ENCODE data around the gene SERPINB1. TPM values are rescaled to one million over a fixed set of nuclear protein-coding genes. Genes with fewer than 3 reads are reported as not detected.
"Not testable (repeated sequence)": the region's sequence is repeated elsewhere in the genome, so short reads cannot be mapped to it uniquely, and the experiment has no call there.

The SERPINB1 gene
- total RNA-seq, result 62.0 TPM

GRCh38 chr6:2841264-2842138 lies at the start of gene SERPINB1:
Gene SERPINB1, minus strand, starts transcription at chr6:2841863. Its CDS starts 1,277 bp downstream, at chr6:2840586.
- peak; percentile 89 for DNase-seq (ENCODE audit: low spot score)

DNA sequence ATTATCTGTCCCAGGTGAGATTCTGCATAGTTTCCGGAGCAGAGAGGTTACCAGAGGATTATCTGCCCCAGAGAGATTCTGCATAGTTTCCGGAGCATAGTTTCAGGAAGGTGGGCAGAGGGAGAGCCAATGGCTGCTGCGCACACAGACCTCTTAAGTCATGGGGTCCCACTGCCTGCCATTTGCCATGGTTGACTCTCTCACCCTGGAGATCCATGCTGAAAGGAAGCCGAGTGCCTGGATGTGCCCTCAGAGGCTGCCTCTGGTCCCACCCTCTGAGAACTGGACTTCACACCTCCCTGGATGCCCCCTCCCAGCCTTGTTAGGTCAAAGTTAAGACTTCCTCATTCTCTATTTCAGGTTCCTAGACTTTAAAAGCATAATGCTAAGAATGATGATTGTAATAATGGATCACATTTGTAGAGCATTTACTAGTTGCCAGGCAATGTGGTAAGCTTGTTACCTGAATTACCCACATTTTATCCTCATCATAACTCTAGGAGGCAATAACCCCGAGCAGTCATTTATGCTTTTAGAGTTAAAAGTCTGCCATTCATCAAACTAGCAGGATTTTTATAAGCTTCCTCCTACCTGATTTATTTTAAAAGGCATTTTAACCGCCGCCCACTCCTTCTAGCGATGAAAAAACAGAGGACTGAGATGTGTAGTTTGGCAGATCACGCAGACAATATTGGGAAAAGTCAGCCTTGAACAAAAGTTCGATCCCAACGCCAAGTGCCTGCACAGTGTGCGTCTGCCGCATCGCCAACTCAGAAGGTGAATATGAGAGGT lies 49.5 kb upstream of the SERPINB1 start:
- no peak for DNase-seq (ENCODE audit: low spot score)

DNA sequence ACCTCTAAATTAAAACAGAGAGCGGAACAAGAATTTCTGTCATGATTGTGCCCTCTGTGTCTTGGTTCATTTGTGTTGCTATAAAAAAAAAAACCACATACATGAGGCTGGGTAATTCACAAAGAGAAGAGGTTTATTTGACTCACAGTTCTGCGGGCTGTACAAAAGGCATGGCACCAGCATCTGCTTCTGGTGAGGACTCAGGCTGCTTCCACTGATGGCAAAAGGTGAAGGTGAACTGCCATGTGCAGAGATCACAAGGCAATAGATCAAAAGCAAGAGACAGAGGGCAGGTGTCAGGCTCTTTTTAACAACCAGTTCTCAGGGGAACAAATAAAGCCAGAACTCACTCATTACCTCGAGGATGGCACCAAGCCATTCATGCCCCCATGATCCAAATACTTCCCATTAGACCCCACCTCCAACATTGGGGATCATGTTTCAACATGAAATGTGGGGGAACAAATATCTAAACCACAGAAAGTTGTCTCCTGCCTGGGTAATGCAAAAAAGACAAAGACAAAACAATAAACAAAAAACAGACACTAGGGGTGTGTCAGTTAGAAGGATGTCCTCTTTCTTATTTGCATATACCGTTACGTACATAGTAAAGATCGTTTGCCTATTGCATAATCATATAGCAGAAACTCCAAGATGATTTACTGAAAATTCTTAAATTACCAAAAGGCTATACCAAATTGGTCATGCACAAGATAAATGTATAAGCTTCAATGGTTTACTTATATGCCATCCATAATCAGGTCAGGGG lies 44.5 kb upstream of the SERPINB1 start:
- DNase-seq (ENCODE audit: low spot score), result no peak

DNA sequence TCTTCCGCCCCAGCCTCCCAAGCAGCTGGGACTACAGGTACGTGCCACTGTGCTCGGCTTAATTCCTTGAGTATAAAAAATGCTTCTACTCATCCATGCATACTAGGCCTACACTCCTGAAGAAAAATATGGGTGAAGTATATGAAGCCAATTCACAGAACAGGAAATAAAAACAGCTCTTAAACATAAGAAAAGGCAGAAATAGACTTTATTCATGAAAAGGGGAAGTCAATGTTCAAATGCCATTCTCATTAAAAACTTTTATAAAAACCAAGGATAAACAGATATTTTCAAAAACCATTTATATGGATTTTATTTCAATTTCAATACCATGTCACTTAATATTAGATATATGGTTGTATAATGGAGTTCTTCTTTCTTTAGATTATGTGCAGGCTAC lies 43.1 kb upstream of the SERPINB1 start:
- no peak for DNase-seq (ENCODE audit: low spot score)

DNA sequence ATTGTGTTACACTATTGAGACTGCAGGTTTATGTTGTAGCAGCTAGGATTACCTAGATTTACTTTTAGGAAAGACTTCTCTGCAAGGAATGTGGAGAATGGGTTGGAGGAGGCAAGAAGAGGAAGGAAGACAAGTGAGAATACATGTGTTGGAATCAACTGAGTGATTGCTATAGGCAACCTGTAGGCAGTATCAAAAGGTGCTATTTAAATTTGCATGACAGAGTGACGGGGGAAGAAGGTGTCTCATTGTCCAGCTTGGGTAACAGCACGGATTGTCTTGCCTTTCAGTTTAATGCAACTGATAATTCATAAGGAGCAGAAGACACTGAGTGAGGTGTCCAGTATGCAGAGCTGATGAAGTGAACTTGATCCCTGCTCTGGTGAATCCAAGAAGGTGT lies 42.0 kb upstream of the SERPINB1 start:
- no peak for DNase-seq (ENCODE audit: low spot score)

DNA sequence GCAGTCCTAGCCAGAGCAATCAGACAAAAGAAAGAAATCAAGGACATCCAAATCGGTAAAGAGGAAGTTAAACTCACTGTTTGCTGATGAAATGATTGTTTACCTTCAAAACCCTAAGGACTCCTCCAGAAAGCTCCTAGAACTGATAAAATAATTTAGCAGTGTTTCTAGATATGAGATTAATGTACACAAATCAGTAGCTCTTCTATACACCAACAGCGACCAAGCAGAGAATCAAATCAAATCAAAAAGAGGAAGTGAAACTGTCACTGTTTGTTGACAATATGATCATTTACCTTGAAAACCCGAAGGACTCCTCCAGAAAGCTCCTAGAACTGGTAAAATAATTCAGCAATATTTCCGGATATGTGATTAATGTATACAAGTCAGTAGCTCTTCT lies 39.8 kb upstream of the SERPINB1 start:
- DNase-seq (ENCODE audit: low spot score), result no peak

DNA sequence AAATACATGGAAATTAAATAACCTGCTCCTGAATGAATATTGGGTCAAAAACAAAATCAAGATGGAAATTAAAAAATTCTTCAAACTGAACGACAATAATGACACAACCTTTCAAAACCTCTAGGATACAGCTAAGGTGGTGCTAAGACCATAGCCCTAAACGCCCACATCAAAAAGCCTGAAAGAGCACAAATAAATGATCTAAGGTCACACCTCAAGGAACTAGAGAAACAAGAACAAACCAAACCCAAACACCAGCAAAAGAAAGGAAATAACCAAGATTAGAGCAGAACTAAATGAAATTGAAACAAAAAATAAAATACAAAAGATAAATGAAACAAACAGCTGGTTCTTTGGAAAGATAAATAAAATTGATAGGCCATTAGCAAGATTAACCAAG lies 38.5 kb upstream of the SERPINB1 start:
- DNase-seq (ENCODE audit: low spot score), result not testable (repeated sequence)

DNA sequence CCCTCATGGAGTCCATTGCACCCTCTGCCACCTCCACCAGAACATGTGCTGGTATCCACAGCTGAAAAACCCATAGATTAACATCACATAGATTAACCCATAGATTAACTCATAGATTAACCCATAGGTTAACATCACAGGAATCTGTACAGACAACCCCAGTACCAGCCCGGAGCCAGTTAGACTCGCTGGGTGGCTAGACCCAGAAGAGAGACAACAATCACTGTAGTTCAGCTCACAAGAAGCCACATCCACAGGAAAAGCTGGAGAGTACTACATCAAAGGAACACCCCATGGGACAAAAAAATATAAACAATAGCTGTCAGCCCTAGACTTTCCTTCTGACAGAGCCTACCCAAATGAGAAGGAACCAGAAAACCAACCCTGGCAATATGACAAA lies 36.3 kb upstream of the SERPINB1 start:
- no peak for DNase-seq (ENCODE audit: low spot score)

GRCh38 chr6:2877057-2877882 lies 35.6 kb upstream of the SERPINB1 start:
- no peak for DNase-seq (ENCODE audit: low spot score)

- DNase-seq (ENCODE audit: low spot score), result peak; percentile 82
These were observed 34.8 kb upstream of the SERPINB1 start for GRCh38 chr6:2876210-2877056.

- DNase-seq (ENCODE audit: low spot score), result no peak
These were observed 33.9 kb upstream of the SERPINB1 start for GRCh38 chr6:2875359-2876191.

DNA sequence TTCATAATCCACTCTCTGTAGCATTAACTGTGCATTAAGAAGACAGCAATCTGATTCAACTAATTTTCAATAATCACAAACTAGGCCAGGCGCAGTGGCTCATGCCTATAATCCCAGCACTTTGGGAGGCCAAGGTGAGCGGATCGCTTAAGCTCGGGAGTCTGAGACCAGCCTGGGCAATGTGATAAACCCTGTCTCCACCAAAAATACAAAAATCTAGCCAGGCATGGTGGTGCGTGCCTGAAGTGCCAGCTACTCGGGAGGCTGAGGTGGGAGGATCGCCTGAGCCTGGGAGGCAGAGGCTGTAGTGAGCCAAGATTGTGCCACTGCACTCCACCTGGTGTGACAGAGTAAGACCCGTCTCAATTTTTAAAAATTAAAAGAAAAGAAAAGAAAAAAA lies 32.0 kb upstream of the SERPINB1 start:
- no peak for DNase-seq (ENCODE audit: low spot score)

DNA sequence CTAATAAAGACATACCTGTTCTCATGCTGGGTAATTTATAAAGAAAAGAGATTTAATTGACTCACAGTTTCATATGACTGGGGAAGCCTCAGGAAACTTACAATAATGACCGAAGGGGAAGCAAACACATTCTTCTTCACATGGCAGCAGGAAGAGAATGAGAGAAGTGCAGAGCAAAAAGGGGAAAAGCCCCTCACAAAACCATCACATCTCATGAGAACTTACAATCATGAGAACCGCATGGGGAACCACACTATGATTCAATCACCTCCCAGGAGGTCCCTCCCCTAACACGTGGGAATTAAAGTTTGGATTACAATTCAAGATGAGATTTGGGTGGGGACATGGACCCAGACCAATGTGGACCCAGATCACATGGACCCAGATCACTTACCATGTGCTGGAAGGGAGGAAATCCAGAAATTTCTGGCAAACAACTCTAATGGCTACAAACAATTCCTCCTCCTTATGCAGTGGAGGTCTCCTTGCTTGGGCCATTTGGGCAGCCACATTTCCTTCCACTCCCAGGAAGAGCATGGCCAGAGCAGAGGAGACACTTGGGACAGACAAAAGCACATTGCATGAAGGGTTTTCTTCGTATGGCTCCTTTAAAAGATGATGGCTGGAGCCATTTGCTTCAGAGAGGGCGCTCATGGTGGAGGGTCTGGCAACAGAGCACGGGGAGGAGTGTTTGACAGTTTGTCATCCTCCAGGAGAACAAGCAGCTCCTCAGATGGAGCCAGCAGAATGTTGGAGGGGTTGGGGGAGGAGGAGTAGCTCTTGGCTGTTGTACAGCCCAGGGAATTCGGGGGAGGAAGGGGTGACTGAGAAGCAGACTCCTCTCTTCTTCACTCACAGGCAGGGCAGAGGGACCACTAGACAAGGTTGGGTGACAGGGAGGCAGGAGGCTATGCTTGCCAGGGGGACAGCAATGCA lies 31.0 kb upstream of the SERPINB1 start:
- DNase-seq (ENCODE audit: low spot score), result no peak

DNA sequence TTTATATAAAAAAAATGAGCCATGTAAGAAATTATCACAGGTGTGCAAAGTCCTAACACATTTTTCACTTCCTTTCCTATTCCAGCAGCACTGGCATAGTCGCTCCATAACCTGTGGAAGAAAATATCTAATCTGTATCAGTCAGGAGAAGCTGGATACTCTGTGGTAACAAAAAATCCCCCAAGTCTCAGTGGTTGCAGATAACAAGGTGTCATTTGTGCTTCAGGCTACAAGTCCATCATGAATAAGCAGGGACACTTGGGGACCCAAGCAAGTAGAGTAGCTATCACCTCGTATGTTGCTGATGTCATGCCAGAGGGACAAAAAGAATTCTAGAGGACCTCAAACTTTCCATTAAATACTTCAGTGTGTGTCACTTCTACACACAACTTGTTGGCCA lies 30.3 kb upstream of the SERPINB1 start:
- DNase-seq (ENCODE audit: low spot score), result no peak

- DNase-seq (ENCODE audit: low spot score), result no peak
These were observed 29.4 kb upstream of the SERPINB1 start for GRCh38 chr6:2871102-2871501.

GRCh38 chr6:2870046-2870636 lies 28.5 kb upstream of the SERPINB1 start:
- no peak for DNase-seq (ENCODE audit: low spot score)

- DNase-seq (ENCODE audit: low spot score), result no peak
These were observed 27.0 kb upstream of the SERPINB1 start for GRCh38 chr6:2868637-2869036.
